Sigmoid colon (tissue), 7 donors: ENCODE data around the gene GABRR3. TPM values are rescaled to one million over a fixed set of nuclear protein-coding genes. Genes with fewer than 3 reads are reported as not detected.

Experiments
- DNase-seq: peaks from one replicate; pipeline ENCODE4 v3.0.0-alpha.2; 2019
- H3K27ac ChIP-seq, 4 donors: fragments of 200-600 bp; sonication (generic); one replicate each; pipeline ENCODE4 v1.5.1; 2016 to 2019; ENCODE audit warnings: mild to moderate bottlenecking in 1 of 4
- H3K27me3 ChIP-seq, 3 donors: fragments of 200-600 bp; sonication (generic); one replicate each; pipeline ENCODE4 v1.5.1; 2019; ENCODE audit warnings: mild to moderate bottlenecking in 1 of 3
- H3K36me3 ChIP-seq, 4 donors: fragments of 200-600 bp; sonication (generic); one replicate each; pipeline ENCODE4 v1.5.1; 2016 to 2019
- H3K4me1 ChIP-seq, 4 donors: fragments of 200-600 bp; sonication (generic); one replicate each; pipeline ENCODE4 v1.5.1; 2017 to 2019
- H3K4me3 ChIP-seq, 4 donors: fragments of 200-600 bp; sonication (generic); one replicate each; pipeline ENCODE4 v1.5.1; 2017 to 2019; ENCODE audit warnings: mild to moderate bottlenecking in 2 of 4, moderate library complexity in 1 of 4
- H3K9me3 ChIP-seq, 4 donors: fragments of 200-600 bp in 3 of 4; sonication (generic) in 3 of 4; one replicate each; pipeline versions ENCODE4 v1.5.1 to v1.6.1; 2013 to 2019
- EP300 ChIP-seq, 4 donors: sonication (generic); formaldehyde crosslinking; IDR thresholded peaks; one replicate each; pipeline ENCODE4 v1.6.1; 2017; ENCODE audit warnings: antibody characterized with exemption in 4 of 4
- POLR2A ChIP-seq, 2 donors: fragments of 450-650 bp; IDR thresholded peaks; one replicate each; pipeline ENCODE4 v1.6.1; 2016; ENCODE audit warnings: antibody characterized with exemption in 2 of 2, mild to moderate bottlenecking in 2 of 2, moderate library complexity in 2 of 2
- POLR2AphosphoS5 ChIP-seq, 4 donors: sonication (generic); formaldehyde crosslinking; IDR thresholded peaks; one replicate each; pipeline ENCODE4 v1.6.1; 2017; ENCODE audit warnings: antibody characterized with exemption in 4 of 4
- WGBS, 2 donors: extraction: QIAGEN DNeasy Blood & Tissue Kit; methylation state at CpG; one replicate each; pipeline ENCODE4 v1.1.7; 2013; 5-methylcytosine and 5-hydroxymethylcytosine counted together
- intact Hi-C: fragments of 100-400 bp; cut with DNase I; formaldehyde crosslinking; loops from one replicate; pipeline ENCODE4 v1.15.1; 2023
- polyA plus RNA-seq, 3 donors: library from polyadenylated mRNA; stranded (reverse); fragments of 200-250 nt; gene quantifications; one replicate each; pipeline ENCODE4 v1.2.3, GENCODE V29; 2013
- total RNA-seq, 4 donors: library from RNA; depleted of rRNA; stranded (reverse); fragments of >200 nt; gene quantifications; one replicate each; pipeline ENCODE4 v1.1.0, GENCODE V29; 2016
- TF ChIP-seq, protein P1 (sequence below), 4 experiments: fragments of 450-650 bp in 3 of 4; fragments of 200-600 bp in 1 of 4; IDR thresholded peaks; one replicate each; pipeline ENCODE4 v1.5.1; 2016 to 2019; ENCODE audit warnings: antibody characterized with exemption in 4 of 4, mild to moderate bottlenecking in 3 of 4, moderate library complexity in 2 of 4
- donor health status: healthy with polysubstance abuse.
- donor health status: Bipolar disorder and iron deficiency.
- donor health status: healthy.

GABRR3 gene
- not detected for total RNA-seq
- polyA plus RNA-seq: not detected

DNA sequence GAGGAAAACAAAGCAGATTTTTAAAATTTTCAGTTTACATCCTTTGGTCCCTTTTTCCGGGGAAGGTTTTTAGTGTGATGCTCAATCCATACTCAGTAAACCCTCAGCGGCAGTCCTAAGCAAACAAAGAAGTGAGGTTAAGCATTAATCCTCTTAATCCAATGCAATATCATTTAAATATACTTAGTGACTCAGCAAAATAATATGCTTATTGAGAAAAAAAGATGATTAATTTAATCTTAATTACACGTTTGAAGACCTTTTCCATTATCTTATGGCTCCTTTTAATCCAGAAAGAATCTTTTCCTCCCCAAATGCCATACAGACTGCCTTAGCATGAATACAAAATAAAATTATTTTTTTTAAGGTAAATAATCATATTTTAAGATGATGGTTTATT is at the start of gene GABRR3:
Gene GABRR3, minus strand, starts transcription at position 108 of the 400 bp plus-strand sequence. CDS start 328 bp downstream, outside the sequence.
- WGBS, 2 donors: 23 to 70% methylated on average over 3 of the region's 3 CpGs
- TF ChIP-seq POLR2A (IDR thresholded peaks at IDR 0.05): no peak
- TF ChIP-seq, protein P1, sequence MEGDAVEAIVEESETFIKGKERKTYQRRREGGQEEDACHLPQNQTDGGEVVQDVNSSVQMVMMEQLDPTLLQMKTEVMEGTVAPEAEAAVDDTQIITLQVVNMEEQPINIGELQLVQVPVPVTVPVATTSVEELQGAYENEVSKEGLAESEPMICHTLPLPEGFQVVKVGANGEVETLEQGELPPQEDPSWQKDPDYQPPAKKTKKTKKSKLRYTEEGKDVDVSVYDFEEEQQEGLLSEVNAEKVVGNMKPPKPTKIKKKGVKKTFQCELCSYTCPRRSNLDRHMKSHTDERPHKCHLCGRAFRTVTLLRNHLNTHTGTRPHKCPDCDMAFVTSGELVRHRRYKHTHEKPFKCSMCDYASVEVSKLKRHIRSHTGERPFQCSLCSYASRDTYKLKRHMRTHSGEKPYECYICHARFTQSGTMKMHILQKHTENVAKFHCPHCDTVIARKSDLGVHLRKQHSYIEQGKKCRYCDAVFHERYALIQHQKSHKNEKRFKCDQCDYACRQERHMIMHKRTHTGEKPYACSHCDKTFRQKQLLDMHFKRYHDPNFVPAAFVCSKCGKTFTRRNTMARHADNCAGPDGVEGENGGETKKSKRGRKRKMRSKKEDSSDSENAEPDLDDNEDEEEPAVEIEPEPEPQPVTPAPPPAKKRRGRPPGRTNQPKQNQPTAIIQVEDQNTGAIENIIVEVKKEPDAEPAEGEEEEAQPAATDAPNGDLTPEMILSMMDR (IDR thresholded peaks at IDR 0.05): no peak
- no peak for TF ChIP-seq POLR2AphosphoS5 (IDR thresholded peaks at IDR 0.05)
- no peak for TF ChIP-seq EP300 (IDR thresholded peaks at IDR 0.05)
- H3K4me1 ChIP-seq: no peaks in the 10 kb centered on the region
- H3K36me3 ChIP-seq: no peaks in the 10 kb centered on the region
- H3K27ac ChIP-seq: no peak within 1 kb of the TSS
- no peaks in the 10 kb centered on the region for H3K9me3 ChIP-seq
- intact Hi-C loops: no loop called here
- H3K27me3 ChIP-seq: peaks cover 0 to 6% (median 0%) of the 10 kb centered on the region in 3 donors
- H3K4me3 ChIP-seq: no peak within 1 kb of the TSS
- no peak for DNase-seq

DNA sequence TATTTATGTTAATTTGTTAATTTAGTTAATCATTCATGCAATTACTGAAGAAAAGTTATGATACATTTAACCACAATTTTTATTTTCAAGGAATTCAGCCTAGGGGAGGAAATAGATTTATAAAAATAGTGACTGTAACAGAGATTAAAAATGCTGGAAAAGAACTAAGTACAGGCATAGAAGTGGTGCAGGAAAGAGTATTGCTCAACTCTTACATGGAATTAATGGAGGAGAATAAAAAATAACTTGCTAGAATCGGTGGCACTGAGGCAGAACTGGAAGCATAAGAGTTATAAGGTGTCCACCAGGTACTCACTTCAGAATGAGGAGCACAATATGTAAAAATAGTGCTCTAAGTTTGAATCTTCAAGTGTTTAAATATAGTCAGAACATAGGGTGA is 38.4 kb upstream of the GABRR3 start:
- H3K9me3 ChIP-seq: no peaks in the 10 kb centered on the region
- intact Hi-C loops: no loop called here
- no peak overlapping the region for H3K27ac ChIP-seq
- no peaks in the 10 kb centered on the region for H3K27me3 ChIP-seq
- WGBS, 2 donors: 11 to 30% methylated on average over 1 of the region's 1 CpG
- H3K36me3 ChIP-seq: no peaks in the 10 kb centered on the region
- H3K4me3 ChIP-seq: no peak overlapping the region
- TF ChIP-seq EP300 (IDR thresholded peaks at IDR 0.05): no peak
- TF ChIP-seq, protein P1 (IDR thresholded peaks at IDR 0.05): no peak
- TF ChIP-seq POLR2A (IDR thresholded peaks at IDR 0.05): no peak
- no peak for TF ChIP-seq POLR2AphosphoS5 (IDR thresholded peaks at IDR 0.05)
- DNase-seq: no peak
- no peaks in the 10 kb centered on the region for H3K4me1 ChIP-seq

DNA sequence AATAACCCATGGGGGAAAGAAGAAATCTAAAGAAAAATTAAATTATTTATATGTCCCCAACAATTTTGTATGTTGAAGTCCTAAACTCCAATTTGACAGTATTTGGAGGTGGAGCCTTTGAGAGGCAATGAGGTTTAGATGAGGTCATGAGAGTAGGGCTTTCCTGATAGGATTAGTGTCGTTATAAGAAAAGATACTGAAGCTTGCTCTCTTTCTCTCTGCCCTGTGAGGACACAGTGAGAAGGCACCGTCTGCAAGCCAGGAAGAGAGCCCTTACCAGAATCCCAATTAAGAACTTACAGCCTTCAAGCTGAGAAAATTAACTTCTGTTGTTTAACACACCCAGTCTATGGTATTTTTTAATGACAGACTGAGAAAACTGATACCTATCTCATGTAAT is 35.7 kb upstream of the GABRR3 start:
- WGBS, 2 donors: 15 to 36% methylated on average over 2 of the region's 2 CpGs
- no peaks in the 10 kb centered on the region for H3K27me3 ChIP-seq
- H3K9me3 ChIP-seq: no peaks in the 10 kb centered on the region
- TF ChIP-seq, protein P1 (IDR thresholded peaks at IDR 0.05): no peak
- TF ChIP-seq EP300 (IDR thresholded peaks at IDR 0.05): no peak
- no peak for TF ChIP-seq POLR2A (IDR thresholded peaks at IDR 0.05)
- no peak for TF ChIP-seq POLR2AphosphoS5 (IDR thresholded peaks at IDR 0.05)
- H3K4me3 ChIP-seq: no peak overlapping the region
- no peak for DNase-seq
- intact Hi-C loops: no loop called here
- H3K36me3 ChIP-seq: no peaks in the 10 kb centered on the region
- H3K4me1 ChIP-seq: no peaks in the 10 kb centered on the region
- H3K27ac ChIP-seq: no peak overlapping the region

DNA sequence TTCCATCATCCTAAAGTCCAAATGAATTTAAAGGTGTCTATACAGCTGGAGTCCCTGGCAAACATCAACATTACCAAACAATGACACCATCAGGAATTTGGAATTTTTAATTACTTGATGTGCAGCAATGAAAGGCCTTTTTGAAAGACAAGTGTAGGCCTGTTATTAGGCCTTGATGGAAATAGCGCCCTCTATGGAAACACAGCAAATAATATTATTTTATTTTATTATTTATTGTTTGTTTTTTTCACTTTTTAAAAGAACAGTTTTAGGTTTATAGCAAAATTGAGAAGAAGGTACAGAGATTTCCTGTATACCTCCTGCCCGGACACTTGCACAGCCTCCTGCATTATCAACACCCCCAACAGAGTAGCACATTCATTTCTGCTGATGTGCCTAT is 33.7 kb upstream of the GABRR3 start:
- 32 to 63% methylated on average over 2 of the region's 2 CpGs for WGBS, 2 donors
- no peak for DNase-seq
- no peak overlapping the region for H3K27ac ChIP-seq

DNA sequence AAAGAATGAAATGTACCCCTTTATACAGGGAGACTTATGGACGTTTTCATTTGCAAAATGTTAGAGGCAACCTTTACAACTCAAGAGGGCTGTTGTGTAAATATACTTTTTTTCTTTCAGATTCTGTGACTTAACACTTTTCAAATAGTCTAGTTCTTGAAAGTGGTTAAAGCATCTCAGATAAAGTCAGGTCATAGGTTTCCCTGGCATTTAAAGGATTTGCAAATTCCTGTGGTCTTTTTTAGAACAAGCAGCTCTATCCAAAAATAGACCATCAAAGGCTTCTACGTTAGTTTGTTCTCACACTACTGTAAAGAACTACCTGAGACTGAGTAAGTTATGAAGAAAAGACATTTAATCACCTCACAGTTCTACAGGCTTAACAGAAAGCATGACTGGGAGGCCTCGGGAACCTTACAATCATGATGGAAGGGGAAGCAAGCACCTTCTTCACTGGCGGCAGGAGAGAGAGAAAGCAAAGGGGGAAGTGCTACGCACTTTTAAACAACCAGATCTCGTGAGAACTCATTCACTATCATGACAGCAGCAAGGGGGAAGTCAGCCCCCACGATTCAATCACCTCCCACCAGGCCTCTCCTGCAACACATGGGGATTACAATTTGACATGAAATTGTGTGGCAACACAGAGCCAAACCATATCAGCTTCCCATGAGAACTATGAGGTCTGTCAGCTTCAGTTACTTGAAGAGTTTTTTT is 23.3 kb upstream of the GABRR3 start:
- no peaks in the 10 kb centered on the region for H3K4me1 ChIP-seq
- H3K27ac ChIP-seq: no peak overlapping the region
- no peak for DNase-seq
- no peaks in the 10 kb centered on the region for H3K36me3 ChIP-seq
- WGBS, 2 donors: 39 to 45% methylated on average over 7 of the region's 7 CpGs
- TF ChIP-seq POLR2AphosphoS5 (IDR thresholded peaks at IDR 0.05): no peak
- H3K4me3 ChIP-seq: no peak overlapping the region
- intact Hi-C loops: no loop called here
- no peaks in the 10 kb centered on the region for H3K9me3 ChIP-seq
- peaks cover 0 to 3% (median 0%) of the 10 kb centered on the region in 3 donors for H3K27me3 ChIP-seq

More for the DNA sequence above, 33.7 kb upstream of the GABRR3 start:
- no peaks in the 10 kb centered on the region for H3K4me1 ChIP-seq
- no peaks in the 10 kb centered on the region for H3K36me3 ChIP-seq
- H3K4me3 ChIP-seq: no peak overlapping the region
- no peaks in the 10 kb centered on the region for H3K9me3 ChIP-seq
- intact Hi-C loops: no loop called here
- no peaks in the 10 kb centered on the region for H3K27me3 ChIP-seq
- TF ChIP-seq EP300 (IDR thresholded peaks at IDR 0.05): no peak
- no peak for TF ChIP-seq POLR2AphosphoS5 (IDR thresholded peaks at IDR 0.05)

DNA sequence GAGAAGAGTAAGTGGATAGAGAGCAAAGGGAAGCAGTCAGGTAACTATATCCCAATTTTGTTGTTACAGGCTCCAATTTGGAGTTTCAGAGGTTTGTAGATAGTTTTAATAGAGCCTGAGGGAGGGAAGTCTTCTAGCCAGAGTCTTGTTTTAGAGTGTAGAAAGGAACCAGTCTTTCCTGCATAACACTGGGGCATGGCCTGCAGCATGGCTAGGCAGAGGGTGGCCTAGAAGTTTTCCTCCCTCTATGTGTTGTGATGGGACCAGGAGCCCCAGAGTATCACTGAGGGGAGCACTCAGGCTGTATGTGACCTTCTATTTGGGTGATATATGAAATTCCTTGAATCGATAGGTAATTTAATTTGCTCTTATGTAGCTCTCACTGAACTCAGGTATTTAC is 22.5 kb upstream of the GABRR3 start:
- Histone ChIP-seq H3K4me3 (no peak overlapping the region), H3K36me3 (no peaks in the 10 kb centered on the region), H3K27me3 (peaks cover 0 to 3% (median 0%) of the 10 kb centered on the region in 3 donors), H3K27ac (no peak overlapping the region), H3K9me3 (no peaks in the 10 kb centered on the region), H3K4me1 (no peaks in the 10 kb centered on the region)
- WGBS, 2 donors: 89 to 96% methylated on average over 1 of the region's 1 CpG
- TF ChIP-seq POLR2A (IDR thresholded peaks at IDR 0.05) (no peak), EP300 (IDR thresholded peaks at IDR 0.05) (no peak), POLR2AphosphoS5 (IDR thresholded peaks at IDR 0.05) (no peak)
- TF ChIP-seq, protein P1 (IDR thresholded peaks at IDR 0.05): no peak
- no peak for DNase-seq
- intact Hi-C loops: no loop called here
